WTC11 (cell line): ENCODE measurements around the gene CLDN19.

Experiments
- ATF2 ChIP-seq: sonication (generic); formaldehyde crosslinking; IDR thresholded peaks from 2 replicates; pipeline ENCODE4 v1.8.1; 2022; ENCODE audit warnings: low read depth, missing genetic modification reagents, borderline replicate concordance
- E2F1 ChIP-seq: sonication (generic); formaldehyde crosslinking; IDR thresholded peaks from 2 replicates; pipeline ENCODE4 v1.8.0; 2022; ENCODE audit warnings: mild to moderate bottlenecking, missing genetic modification reagents
- ETV6 ChIP-seq: sonication (generic); formaldehyde crosslinking; IDR thresholded peaks from 2 replicates; pipeline ENCODE4 v1.8.1; 2022; ENCODE audit warnings: mild to moderate bottlenecking, missing genetic modification reagents
- FOXP4 ChIP-seq: sonication (generic); formaldehyde crosslinking; IDR thresholded peaks from 2 replicates; pipeline ENCODE4 v1.8.0; 2022; ENCODE audit warnings: mild to moderate bottlenecking, missing genetic modification reagents
- IRF2 ChIP-seq: sonication (generic); formaldehyde crosslinking; IDR thresholded peaks from 2 replicates; pipeline ENCODE4 v1.8.0; 2022; ENCODE audit warnings: low read depth, missing genetic modification reagents, borderline replicate concordance
- MAX ChIP-seq: sonication (generic); formaldehyde crosslinking; IDR thresholded peaks from 2 replicates; pipeline ENCODE4 v1.8.0; 2022; ENCODE audit warnings: mild to moderate bottlenecking, missing genetic modification reagents
- NFYB ChIP-seq: sonication (generic); formaldehyde crosslinking; conservative IDR thresholded peaks from 2 replicates; pipeline ENCODE4 v1.8.0; 2022; ENCODE audit warnings: low read depth, missing genetic modification reagents
- NR2C2 ChIP-seq: sonication (generic); formaldehyde crosslinking; IDR thresholded peaks from 2 replicates; pipeline ENCODE4 v1.8.0; 2022; ENCODE audit warnings: mild to moderate bottlenecking, missing genetic modification reagents
- USF2 ChIP-seq: sonication (generic); formaldehyde crosslinking; IDR thresholded peaks from 2 replicates; pipeline ENCODE4 v1.8.1; 2023; ENCODE audit warnings: mild to moderate bottlenecking, missing genetic modification reagents, moderate library complexity
- ZBTB43 ChIP-seq: sonication (generic); formaldehyde crosslinking; IDR thresholded peaks from 2 replicates; pipeline ENCODE4 v1.8.1; 2023; ENCODE audit warnings: mild to moderate bottlenecking, missing genetic modification reagents

GRCh38 chr1:42737986-42738677 is 1.9 kb downstream of the CLDN19 start:
- TF ChIP-seq MAX (no peak), ETV6 (no peak), ATF2 (CRISPR knock-in tag) (no peak), FOXP4 (no peak), ZBTB43 (CRISPR knock-in tag) (no peak), IRF2 (CRISPR knock-in tag) (no peak), NFYB (CRISPR knock-in tag) (no peak), E2F1 (CRISPR knock-in tag) (no peak), USF2 (CRISPR knock-in tag) (no peak), NR2C2 (CRISPR knock-in tag) (no peak)
